Vagina (tissue), 2 donors: ENCODE results near the gene SPTBN4.
"Not testable (repeated sequence)": the region's sequence is repeated elsewhere in the genome, so short reads cannot be mapped to it uniquely, and the experiment has no call there.

ENCODE experiments used
- CTCF ChIP-seq, 3 experiments: fragments of 450-650 bp in 2 of 3; fragments of 200-600 bp in 1 of 3; sonication (generic) in 1 of 3; IDR thresholded peaks; one replicate each; pipeline ENCODE4 v1.5.1; 2017 to 2019; ENCODE audit warnings: antibody characterized with exemption in 3 of 3, mild to moderate bottlenecking in 2 of 3, moderate library complexity in 2 of 3
- POLR2A ChIP-seq, 2 donors: fragments of 450-650 bp; IDR thresholded peaks; one replicate each; pipeline ENCODE4 v1.6.1; 2017; ENCODE audit warnings: antibody characterized with exemption in 2 of 2, mild to moderate bottlenecking in 2 of 2, moderate library complexity in 2 of 2

GRCh38 chr19:40475878-40476644 is 9.3 kb downstream of the SPTBN4 start:
- not testable (repeated sequence) for TF ChIP-seq CTCF, POLR2A (IDR thresholded peaks at IDR 0.05)
